GM13977 (cell line): ENCODE results near the gene RHOH.

Experiments used
- DNase-seq: peaks from one replicate; pipeline ENCODE4 v3.0.0; 2012; ENCODE audit warnings: low spot score
- in situ Hi-C: fragments of 300-500 bp; cut with MboI; formaldehyde crosslinking; loops from one replicate; pipeline ENCODE4 v1.12.0; 2022; ENCODE audit warnings: low sequenced_read_pairs, low pct_unique_long_range_greater_than_20kb, mixed read lengths, inconsistent platforms; ENCODE audit not compliant: unreplicated experiment
- TF ChIP-seq, protein P1 (sequence below): IDR thresholded peaks from 2 replicates; pipeline ENCODE4 v1.5.1; 2012; ENCODE audit warnings: mild to moderate bottlenecking, control low read depth; ENCODE audit not compliant: insufficient read depth; ENCODE audit errors: extremely low read depth, missing control alignments

Gene RHOH

DNA sequence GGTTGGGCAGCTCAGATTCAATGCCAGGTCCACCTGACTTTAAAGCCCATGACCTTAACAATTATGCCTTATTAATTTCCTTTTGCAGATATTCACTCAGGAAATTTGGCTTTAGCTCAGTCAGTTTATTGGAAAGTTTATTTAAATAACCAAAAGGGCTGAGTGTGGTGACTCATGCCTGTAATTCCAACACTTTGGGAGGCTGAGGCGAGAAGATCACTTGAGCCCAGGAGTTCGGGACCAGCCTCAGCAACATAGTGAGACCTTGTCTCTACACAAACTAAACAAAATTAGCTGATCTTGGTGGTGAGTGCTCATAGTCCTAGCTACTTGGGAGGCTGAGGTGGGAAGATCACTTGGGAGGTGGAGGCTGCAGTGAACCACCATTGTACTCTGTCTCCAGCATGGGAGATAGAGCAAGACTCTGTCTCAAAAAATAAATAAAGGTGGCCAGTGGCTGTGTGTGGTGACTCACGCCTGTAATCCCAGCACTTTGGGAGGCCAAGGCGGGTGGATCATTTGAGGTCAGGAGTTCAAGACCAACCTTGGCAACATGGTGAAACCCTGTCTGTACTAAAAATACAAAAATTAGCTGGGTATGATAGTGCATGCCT is 43.3 kb downstream of the RHOH start:
- TF ChIP-seq, protein P1, sequence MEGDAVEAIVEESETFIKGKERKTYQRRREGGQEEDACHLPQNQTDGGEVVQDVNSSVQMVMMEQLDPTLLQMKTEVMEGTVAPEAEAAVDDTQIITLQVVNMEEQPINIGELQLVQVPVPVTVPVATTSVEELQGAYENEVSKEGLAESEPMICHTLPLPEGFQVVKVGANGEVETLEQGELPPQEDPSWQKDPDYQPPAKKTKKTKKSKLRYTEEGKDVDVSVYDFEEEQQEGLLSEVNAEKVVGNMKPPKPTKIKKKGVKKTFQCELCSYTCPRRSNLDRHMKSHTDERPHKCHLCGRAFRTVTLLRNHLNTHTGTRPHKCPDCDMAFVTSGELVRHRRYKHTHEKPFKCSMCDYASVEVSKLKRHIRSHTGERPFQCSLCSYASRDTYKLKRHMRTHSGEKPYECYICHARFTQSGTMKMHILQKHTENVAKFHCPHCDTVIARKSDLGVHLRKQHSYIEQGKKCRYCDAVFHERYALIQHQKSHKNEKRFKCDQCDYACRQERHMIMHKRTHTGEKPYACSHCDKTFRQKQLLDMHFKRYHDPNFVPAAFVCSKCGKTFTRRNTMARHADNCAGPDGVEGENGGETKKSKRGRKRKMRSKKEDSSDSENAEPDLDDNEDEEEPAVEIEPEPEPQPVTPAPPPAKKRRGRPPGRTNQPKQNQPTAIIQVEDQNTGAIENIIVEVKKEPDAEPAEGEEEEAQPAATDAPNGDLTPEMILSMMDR = no peak
- in situ Hi-C loops = no loop called here
- DNase-seq = no peak

DNA sequence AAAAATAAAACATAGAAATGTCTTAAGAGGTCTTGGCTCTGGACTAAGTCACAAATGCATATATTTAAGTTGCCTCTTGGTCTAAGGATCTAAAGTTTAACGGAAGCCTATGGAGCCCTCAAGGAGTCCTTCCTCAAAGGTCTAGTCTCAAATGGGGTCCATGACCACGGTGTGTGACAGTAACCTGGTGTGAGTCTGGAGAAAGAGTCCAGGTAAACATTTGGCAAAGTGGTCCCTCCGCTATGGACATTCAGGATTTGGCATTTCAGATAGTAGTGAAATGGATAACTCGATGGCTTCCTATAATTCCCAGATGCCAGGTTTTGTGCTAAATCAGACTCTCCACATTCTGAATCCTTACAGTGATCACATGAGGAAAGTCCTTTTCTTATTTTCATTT is 44.2 kb downstream of the RHOH start:
- DNase-seq = no peak
- TF ChIP-seq, protein P1 = no peak
- in situ Hi-C loops = no loop called here

DNA sequence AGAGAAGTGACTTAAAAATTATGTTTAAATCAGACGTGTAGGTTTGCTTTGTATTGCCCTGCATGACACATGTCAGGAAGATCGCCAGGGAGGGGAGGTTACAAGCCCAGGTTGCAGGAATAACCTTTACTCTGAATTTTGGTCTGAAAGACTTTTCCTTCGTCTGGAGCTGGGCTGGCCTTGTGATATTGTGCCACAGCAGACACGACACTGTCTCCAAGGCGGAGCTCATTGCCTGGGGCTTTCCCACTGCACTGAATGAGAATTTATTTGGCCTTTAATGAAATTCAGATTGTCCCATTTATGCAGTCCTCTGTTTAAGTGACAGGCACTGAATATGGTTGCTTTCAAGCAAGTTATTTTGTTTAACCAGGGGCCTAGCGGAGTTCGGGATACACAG is 45.1 kb downstream of the RHOH start:
- DNase-seq = no peak
- in situ Hi-C loops = no loop called here
- TF ChIP-seq, protein P1 = no peak

DNA sequence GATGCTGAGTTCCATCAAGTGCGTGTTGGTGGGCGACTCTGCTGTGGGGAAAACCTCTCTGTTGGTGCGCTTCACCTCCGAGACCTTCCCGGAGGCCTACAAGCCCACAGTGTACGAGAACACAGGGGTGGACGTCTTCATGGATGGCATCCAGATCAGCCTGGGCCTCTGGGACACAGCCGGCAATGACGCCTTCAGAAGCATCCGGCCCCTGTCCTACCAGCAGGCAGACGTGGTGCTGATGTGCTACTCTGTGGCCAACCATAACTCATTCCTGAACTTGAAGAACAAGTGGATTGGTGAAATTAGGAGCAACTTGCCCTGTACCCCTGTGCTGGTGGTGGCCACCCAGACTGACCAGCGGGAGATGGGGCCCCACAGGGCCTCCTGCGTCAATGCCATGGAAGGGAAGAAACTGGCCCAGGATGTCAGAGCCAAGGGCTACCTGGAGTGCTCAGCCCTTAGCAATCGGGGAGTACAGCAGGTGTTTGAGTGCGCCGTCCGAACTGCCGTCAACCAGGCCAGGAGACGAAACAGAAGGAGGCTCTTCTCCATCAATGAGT is 46.6 kb downstream of the RHOH start:
- in situ Hi-C loops = no loop called here

DNA sequence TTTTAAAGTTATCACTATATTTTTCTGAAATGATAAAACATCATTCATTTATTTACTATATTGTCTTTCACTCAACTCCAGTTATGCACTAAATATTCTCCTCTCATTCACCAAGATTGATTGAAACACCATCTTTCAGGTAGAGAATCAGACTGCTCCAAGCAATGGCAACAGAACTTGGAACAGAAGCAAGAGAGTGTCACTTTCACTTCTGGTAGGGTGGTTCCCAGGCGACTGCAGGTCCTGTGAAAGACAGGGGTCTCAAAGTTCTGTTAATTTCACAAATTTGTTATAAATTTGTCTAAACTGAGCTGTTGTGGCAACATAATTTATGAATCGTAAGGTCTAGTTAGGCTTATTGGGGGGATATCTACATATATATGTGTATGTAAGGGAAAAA is 47.8 kb downstream of the RHOH start:
- in situ Hi-C loops = no loop called here
- TF ChIP-seq, protein P1 = no peak
- no peak for DNase-seq

More for the DNA sequence above, 46.6 kb downstream of the RHOH start:
- no peak for DNase-seq
- TF ChIP-seq, protein P1 = no peak

DNA sequence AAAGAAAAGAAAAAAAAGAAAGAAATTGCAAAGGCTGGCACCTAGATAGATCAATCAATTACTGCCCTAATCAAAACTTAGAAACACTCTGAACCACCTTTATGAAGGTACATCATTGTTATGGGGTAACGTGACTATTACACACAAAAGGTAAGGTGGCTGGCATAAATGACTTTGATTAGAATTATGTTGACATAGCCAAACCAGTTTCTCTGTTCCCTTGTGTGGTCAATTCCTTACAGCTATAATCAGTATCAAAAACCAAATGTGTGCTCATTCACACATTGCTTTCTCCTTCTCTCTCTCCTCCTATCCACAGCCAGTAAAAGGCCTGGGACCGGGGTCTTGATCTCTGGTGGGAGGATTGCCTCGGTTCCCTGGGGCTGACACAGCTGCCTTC is 48.7 kb downstream of the RHOH start:
- no peak for DNase-seq
- in situ Hi-C loops = no loop called here
- TF ChIP-seq, protein P1 = no peak
